Activated CD4-positive, alpha-beta T cell treated with anti-CD3 and anti-CD28 coated beads for 4 hours (primary cell): ENCODE data around the gene FCRL6.

Experiments
- DNase-seq, 2 donors: peaks; one replicate each; pipeline ENCODE4 v3.0.0-alpha.2; 2020

The FCRL6 gene

DNA sequence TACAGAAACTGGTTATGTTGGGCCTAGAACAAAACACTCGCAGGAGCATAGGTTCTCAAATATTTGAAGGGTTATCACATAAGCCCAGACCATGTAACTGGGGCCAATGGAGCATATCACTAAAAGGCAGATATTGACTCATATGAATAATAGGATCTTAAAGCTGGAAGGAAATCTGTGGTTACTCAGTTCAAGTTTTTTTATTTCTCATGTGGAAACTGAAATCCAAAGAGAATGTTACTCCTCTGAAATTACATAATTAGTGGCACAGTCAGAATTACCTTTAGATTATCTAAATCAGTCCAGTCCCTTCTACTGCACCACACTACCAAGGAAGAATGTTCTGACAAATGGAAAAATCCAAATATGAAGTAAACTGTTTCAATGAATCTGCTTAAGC lies 36.6 kb downstream of the FCRL6 start:
- DNase-seq: no peak

DNA sequence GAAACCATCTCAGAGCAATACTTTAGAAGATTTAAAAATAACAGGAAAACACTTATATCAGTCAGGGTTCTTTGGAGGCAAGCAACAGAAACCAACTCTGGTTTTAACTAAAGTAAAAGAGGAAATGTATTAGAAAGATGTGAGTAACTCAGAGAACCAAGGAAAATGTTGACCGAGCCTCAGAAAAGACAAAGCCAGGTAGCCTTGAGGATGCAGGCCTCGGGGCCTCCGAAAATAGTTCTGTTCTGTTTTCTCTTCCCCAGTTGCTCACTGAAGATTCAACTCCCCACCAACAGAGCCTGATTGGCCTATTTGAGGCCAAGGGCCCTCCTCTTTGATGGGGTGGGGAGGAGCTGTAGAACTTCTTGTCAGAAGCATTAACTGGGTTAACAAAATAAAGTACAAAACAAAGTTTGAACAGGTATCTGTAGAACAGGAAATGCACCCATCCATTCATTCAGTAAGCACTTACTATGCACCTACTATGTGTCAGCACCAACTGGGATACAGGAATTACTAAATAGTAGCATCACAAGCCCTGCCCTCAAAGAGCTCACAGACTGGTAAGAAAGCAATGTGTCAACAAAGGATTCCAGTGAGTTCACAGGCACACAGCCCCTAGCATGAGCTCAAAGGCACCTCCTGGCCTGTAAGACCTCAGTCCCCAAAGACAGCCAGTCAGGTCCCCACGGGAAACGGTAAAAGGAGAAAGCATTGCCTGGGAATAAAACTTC lies 37.1 kb downstream of the FCRL6 start:
- DNase-seq: no peak

DNA sequence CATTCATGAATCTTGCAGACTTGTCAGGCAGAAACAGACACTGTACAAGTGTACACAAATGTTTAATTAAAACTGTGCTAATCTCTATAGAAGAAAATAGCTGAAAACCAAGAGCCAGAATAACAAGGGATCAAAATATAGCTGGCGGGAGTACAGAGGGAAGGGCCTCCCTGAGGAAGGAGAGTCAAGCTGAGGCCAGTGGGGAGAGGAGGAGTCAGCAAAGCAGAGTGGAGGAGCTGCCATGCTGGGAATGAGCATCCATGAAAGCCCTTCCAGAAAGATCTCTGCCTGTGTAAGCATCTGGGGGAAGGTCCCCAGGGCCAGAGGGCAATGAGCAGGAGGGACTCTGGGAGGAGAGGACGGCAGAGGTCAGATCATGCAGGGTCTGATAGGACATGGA lies 39.6 kb downstream of the FCRL6 start:
- no peak for DNase-seq

DNA sequence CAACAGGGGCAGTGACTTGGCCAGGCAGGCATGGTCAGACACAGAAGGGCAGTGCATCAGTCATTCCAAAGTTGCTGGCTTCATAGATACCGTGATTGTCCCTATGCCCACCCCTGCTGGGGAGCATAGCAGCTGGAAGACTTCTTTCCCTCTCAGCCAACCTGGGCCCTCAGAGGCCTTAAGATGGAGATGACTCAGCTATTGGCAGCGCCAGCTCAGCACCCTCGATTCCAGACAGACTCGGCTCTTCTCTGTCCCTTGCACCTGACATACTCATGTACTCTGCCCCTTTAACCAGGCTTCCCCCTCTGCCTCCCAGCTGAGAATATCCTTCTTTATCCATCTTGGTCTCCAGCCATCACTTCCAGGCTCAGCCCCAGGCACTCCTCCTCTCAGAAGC lies 41.3 kb downstream of the FCRL6 start:
- DNase-seq: no peak

DNA sequence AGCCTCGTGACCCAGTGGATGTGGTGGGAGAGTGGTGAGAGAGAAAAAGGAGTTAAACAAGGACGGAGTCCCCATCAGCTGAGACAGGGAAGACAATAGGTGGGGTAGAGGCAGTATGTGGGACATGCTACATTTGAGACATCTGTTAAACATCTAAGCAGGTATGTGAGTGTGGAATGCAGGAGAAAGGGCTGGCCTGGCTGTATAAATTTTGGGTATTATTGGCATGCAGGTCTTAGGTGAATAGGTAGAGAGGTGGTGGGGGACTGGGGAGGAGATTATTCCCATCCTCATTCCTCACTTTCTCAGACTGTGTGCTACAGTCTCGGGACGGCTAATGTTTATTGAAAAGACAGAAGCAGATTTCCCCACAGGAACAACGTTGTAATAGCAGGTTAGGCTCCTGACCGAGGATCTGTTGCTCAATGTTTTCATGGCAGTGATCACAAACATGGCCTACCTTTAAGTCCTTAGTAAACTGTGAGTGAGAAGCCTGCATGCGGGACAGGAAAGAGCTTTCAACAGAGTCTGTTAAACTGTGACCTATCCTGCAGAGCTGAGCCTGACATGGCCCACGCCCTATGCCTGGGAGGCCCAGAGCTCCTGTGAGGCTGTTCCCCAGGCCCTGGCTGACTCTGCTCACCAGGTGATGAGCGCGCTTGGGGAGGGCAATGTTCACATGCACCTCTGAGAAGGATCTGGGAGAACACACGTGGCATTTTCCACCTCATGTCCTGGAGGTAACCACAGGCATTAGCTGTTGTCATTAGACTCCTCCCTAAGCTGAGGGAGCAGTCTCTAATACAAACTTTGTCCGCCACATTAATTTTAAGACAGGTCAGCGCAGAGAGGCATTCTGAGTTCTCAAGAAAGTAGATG lies 43.8 kb downstream of the FCRL6 start:
- no peak for DNase-seq

DNA sequence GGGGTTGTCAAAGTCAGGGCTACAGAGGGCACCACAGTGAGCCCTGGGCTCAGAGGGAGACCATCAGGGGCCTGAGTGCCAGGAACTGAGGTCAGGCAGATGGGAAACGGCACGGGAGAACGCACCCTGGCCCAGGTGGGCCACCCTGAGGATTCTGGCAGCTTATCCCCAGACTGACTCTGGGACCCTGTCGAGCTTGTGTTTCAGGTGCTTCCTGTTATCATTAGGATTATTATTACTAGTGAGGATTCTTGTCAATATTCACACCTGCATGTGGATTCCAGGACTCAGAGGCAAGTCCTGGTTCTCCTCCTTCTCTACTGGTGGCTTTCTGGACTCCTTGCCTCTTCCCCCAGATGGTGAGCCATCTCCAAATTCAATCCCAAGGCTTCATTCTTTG lies 45.1 kb downstream of the FCRL6 start:
- DNase-seq: no peak

DNA sequence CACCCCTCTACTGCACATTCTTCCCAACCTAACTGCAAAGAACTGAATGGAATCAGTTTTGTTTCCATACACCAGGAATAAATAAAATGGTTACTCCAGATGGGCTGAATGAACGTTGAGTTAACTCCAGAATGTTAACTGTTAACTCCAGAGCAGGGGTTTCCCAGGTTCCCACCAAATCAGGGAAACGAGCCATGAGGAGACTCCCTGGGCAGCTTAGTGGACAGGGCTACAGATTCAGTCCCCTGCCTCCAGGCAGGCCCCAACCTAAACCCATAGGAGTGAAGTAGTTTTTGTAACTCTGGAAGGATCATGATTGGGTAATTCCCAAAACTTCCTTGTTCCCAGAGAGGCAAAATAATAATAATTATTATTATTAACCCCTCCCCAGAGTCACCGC lies 46.2 kb downstream of the FCRL6 start:
- no peak for DNase-seq

DNA sequence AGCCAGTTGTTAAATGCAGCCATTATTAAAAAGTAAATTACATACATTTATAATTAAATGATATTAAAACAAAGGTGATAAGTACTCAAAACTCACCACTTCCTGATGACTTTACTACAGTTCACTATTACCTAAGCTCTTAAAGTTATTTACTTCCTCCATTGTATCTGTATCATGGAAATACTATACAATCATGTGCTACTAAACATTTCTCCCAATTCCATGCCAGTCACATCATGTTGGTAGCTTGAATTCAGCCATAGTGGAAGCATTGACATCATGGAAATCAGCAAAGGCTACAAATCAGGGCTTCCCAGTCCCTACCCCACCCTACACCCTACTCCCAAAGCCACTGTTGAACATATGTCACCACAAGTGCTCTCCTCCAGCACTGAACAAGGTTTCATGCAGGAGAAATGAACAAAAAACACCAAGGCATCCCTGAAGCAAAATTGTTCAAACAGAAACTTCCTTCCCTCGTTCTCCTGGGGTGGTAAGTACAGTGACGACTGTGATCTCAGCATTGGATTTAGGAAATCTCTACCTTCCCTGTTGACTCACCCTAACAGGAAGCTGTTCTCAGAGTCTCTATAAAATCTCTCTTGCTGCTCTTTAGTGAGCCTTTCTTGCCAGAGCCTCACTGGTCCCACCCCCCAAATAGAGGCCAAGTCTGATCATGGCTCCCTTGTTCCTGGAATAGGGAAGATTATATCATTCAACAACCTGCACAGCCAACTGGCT lies 47.6 kb downstream of the FCRL6 start:
- no peak for DNase-seq

DNA sequence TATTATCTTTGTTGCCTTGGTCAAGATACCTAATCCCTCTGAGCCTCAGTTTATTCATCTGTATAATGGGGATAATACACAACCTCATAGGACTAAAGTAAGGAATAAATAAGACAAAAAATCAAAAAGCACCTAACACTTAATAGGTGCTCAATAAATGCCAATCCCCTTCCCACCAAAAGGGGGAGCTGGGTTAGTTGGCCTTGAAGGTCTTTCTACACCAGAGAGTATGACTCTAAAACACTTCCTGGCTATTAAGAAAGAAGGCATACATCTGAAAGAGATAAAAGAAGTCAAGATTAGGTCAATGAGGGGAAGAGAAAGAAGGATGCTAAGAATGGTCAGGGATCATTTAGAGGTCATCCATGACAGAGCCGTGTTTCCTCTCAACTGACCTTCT lies 49.2 kb downstream of the FCRL6 start:
- DNase-seq: no peak

DNA sequence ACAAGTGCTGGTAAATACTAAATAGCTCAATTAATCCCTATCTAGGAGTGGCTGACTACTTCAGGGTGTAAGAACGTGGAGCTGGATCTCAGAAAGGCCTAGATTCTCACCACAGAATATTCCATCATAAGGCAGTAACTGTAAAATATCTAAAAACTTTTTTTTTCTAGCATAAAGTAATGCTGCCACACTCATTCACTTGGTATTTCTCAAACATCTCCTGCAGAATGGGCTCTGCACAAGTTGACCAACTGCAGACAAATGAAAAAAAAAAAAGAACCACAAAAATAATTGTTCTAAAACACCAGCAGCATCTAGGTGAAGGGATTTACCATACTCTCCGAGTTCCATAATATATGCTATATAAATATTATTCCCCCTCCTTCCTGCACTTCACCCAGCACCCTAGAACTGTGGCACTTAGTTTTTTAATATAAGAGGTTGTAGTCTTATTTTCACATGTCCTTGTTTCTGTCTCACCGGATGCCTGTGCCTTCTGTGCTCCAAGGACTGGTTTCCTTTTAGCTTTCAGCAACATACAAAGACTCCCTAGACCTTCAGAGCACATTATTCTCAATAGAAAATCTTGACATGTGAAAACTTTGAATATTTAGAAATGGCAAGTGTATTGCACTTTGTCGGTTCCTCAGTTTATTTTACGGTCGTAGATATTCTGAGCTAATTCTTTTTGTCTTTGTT lies 51.4 kb downstream of the FCRL6 start:
- DNase-seq: no peak

DNA sequence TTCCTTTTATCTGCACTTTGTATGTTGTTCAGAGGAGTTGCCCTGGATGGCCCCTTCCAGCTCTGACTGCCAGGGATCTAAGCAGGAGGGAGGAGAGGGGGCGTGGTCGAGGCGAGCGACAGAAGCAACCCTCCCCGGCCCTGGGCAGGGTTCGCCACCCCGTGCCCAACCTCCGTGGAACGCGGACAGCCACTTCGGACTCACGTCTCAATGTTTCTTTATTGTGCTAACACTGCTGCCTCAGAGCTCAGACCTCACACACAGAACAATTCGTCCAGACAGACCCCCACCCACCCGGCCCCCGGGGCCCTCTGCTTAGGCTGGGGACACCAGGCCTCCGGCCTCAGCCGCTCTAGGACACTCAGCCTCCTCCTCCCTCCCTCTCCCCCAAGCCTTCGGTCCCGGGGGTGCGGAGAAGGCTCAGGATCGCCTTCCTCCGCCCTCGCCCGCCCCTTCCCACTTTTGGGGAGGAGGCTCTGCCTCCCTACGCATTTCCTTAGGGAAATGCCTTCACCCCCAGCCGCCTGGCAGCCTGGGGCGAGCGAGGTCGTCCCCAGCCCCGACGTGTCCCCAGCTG lies 52.0 kb downstream of the FCRL6 start:
- peak in 1 of 2 donors; percentile 4 for DNase-seq

DNA sequence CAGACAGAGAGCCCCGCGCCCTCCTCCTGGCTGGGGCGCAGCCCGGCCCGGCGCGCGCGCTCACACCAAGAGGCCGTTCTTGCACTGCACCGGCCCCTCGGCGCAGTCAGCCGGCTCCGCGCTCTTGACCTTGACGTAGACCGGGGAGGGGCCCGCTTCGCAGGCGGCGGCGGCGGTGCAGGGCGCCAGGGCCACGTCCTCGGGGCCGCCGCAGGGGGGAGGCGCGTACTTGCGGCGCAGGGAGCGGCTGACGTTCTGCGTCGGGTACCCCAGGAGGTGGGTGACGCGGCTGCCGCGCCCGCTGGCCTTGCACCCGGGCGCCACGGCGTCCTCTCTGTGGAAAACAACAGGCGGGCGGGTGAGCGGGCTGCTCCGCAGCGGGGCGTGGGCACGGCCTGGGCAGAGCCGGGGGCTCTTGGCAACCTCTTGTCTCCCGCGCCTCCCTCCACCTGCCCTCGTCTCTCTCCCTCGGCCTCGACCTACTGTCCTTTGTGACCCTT lies 52.6 kb downstream of the FCRL6 start:
- DNase-seq: peak; percentile 61 to 64

DNA sequence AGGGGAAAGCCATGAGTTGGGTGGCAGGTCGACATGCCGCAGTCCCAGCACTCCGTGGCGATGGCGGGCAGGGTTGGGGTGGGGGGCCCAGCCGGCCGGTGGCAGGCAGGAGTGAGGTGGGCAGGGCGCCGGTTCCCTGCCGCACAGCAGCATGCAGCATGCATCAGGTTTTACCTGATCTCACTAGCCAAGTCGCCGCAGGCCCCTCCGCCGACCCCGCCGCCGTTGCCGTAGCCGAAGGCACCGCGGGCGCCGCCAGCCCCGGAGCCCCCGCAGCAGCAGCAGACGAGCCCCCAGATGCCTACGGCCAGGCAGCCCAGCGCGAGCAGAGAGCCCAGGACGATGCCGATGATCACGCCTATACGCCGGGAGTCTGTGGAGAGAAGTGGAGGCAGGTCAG lies 53.5 kb downstream of the FCRL6 start:
- no peak for DNase-seq

DNA sequence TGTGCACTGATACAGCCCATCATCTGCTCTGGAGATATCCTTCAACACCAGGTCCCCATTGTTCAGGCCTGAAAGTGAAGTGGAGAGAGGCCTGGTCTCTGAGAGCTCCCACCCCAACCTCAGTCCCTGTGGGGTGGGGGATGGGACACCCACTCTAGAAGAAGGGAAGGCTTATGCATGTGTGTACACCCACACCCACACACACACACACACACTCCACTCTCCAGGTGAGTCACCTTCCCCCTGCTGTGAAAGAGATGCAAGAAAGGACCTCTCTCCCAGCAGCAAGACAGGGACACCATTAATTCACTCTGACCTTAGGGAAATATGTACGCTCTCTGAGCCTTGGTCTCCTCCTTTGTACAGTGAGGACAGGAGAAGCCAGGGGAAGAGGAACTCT lies 54.4 kb downstream of the FCRL6 start:
- DNase-seq: peak; percentile 6 to 11

DNA sequence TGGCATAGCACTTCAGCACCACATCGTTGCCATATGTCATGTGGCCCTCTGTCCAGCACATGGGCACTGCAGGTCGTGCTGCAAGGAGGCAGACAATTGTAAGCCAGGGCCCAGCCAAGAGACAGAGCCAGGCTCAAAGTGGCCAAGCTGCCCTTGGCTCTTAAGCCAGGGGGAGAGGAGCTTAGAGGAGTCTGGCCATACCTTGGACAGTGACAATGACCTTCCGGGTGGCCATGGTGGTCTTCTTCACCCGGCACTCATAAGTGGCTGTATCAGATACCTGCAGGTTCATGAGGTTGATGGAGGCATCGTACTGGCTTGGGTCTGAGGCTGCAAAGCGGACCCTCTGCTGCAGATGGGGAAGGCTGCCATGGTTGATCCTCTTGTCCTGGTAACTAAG lies 55.7 kb downstream of the FCRL6 start:
- no peak for DNase-seq

DNA sequence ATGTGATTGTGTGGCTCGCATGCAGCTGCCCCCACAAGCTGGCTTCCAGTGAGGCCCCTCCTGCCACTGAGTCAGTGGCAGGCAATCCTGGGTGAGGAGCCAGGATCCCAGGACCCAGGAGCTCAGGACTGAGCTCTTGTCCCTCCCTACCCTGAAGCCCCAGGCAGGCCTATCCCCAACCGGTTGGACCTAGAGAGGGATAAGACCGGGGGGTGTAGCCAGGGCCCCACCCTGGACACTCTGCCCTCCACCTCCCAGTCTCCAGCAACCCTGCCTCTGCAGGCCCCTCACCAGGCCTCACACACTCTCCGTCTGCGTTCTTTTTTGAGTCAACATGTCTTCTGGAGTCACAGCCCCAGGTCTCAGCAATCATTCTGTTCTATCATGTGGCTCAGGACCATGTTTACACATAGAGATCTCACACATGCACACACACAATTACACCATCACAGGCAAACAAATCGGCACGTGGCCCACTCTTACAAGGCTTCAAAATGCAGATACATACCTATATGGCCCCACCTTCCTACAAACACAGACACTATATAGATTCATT lies 57.7 kb downstream of the FCRL6 start:
- no peak for DNase-seq

DNA sequence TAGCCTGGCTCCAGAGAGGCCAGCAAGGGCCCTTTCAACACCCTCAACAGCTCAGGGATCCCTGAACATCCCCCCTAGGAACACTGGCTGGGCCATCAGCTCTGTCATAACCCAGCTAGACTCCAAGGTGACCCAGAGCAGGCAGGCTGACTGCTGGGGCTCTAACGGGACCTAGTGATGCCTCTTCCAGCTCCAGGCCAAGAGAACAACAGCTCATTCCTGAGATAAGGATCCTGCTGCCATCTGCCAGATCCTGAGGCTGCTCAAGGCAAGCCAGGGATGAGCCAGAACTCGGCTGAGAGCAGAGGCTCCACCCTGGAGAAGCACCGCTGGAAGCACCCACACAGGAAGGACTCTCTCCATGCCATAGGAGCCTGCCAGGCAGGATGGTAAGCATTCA lies 58.3 kb downstream of the FCRL6 start:
- no peak for DNase-seq

DNA sequence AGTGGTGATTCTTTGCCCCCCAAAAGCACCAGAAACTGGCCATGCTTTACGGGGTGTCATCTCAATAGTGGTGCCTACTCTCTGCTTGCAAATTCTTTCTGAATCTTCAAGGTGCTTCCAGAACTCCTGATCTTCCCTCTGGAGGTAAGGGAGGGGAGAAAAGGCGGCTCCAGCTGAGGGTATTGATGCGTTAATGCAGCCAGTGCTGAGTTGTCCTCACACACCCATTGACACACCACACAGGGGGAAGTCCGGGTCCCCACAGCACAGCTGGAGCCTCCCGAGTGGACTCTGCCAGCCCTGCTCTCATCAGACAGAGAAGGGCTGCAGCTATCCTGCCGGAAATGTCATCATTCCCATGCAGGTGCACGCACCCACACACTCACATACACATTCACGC lies 59.1 kb downstream of the FCRL6 start:
- no peak for DNase-seq

DNA sequence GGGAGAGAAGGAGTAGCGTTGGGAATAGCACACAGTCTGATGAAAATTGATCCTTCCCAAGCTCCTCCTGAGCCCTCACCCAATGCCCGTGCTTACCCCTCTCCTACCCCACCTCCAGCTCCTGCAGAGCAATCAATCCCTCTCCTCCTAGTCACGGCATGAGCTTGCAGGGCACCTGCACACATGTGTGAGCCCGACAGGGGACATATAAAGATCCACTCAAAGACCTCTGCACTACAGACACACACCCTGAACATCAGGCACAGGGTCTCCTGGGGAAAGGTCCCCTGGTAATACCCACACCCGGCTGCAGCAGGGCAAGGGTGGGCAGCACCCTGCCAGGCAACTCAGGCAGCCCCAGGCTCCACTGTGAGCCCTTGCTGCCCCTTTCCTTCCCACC lies 59.9 kb downstream of the FCRL6 start:
- no peak for DNase-seq

DNA sequence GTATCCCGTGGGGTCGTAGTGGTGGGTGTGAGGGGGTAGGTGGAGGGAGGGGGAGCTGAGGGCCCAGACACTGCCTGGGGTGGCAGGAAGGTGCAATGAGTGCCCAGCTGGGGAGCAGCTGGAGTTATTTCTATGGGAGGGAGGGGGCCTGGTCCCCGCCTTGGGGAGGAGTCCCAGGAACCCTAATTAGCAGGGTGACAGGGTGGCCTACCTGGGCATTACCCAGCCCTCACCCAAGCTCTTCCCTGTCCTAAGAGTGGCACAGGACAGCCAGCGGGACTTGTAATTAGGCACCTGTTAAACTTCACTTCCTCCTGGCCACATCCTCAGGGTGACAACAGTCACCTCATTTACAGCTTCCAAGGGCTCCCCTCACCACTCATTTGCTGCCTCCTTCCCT lies 60.4 kb downstream of the FCRL6 start, which contains the start of gene VSIG8:
TSS of gene VSIG8 (minus strand) at position 101 of the 400 bp plus-strand sequence. CDS start 136 bp downstream, outside the sequence.
- DNase-seq: no peak

DNA sequence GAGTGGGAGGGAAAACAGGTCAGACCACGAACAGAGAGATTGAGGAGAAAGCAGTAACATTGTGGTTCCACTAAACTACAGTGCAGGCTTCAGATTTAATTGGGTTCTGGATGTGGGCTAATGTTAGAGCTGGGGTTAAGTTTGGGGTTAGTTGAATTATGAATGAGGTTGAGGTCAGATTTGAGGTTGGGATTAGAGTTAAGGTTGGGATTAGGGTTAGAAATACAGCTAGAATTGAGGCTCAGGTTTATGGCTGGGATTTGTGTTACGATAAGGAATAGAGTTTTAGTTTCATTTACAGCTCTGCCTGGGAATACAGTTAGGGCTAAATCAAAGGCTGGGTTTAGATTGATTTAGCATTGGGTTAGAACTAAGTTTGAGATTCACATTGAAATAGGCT lies 62.1 kb downstream of the FCRL6 start:
- DNase-seq: no peak
